GM18505 (cell line): ENCODE data around the gene N4BP3.

Experiments used
- ATAC-seq: cut with Tn5 transposase; IDR thresholded peaks from one replicate; pipeline ENCODE4 v1.9.1; 2021; ENCODE audit not compliant: unreplicated experiment
- POLR2A ChIP-seq: IDR thresholded peaks from 4 replicates; pipeline ENCODE4 v1.6.1; 2011; ENCODE audit warnings: borderline replicate concordance; ENCODE audit not compliant: insufficient read depth, insufficient read length; ENCODE audit errors: extremely low read depth

N4BP3 gene

DNA sequence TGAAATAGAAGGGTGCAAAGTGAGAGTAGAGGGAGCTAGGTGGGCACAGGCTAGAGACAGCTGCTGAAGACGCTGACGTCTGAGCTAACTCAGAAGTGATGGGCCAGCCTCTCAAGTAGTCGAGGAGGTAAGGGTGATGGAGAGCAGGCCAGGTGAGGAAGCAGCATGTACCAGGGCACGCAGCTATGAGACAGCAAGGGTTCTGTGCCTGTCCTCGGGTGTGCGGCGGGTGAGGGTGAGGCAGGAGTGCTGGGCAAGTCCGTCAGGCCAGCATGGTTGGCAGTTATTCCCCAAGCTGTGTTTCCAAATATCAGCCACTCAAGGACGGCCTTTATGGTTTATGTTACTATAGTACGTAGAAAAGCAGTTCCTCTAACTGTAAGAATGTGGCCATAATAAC, 23.7 kb downstream of the N4BP3 start:
- no peak for ATAC-seq
- no peak for TF ChIP-seq POLR2A

DNA sequence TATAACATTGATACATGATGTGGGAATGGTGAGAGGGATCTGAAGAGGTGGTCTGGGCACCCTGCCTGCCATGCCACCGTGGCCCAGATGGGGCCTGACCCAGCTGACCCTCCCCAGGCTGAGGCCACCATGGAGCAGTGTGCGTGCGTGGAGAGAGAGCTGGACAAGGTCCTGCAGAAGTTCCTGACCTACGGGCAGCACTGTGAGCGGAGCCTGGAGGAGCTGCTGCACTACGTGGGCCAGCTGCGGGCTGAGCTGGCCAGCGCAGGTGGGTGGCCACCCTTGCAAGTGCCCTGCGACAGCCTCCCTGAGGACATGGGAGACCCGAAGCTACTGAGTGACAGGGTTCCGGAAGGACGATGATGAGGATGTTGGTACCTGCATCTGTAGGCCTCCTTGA, 24.7 kb downstream of the N4BP3 start:
- no peak for ATAC-seq
- TF ChIP-seq POLR2A: no peak

DNA sequence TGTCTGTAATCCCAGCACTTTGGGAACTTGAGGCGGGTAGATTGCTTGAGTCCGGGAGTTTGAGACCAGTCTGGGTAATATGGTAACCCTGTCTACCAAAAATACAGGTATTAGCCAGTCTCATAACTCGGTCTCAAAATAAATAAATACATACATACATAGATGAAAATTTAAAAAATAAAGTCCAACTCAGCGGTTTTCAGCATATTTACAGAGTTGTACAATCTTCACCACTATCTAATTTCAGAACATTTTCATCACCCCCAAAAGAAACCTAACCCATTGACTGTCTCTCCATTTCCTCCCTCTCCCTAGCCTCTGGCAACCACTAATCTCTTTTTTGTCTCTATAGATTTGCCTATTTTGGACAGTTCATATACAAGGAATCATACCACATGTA, 28.2 kb downstream of the N4BP3 start:
- no peak for TF ChIP-seq POLR2A
- ATAC-seq: no peak

DNA sequence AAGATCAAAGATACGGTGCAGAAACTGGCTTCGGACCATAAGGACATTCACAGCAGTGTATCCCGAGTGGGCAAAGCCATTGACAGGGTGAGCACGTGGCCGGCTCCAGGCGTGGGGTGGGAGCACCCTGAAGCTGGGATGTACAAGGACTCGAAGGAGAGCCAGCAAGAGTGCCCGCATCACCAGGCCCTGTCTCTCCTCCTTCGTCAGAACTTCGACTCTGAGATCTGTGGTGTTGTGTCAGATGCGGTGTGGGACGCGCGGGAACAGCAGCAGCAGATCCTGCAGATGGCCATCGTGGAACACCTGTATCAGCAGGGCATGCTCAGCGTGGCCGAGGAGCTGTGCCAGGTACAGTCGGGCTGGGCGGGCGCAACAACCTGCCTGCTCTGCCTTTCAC, 29.3 kb downstream of the N4BP3 start:
- TF ChIP-seq POLR2A: no peak
- ATAC-seq: no peak

DNA sequence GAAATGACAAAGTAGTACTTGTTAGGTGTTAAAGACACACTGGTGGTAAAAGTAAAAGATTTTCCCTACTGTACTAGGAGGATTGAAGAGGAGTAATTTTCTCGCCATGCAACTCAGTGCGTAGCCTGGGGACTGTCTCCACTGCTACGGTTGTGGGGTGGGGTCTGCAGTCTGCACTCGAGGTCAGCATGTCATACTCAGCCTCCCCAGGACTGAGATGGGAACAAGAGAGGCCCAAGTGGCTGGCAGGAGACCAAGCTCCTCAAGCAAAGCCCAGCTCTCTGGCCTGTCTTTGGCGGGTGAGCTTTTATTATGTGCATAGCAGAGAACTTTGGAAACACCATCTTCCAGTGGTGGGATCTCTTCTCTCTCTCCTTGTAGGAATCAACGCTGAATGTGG, 29.9 kb downstream of the N4BP3 start:
- no peak for TF ChIP-seq POLR2A
- no peak for ATAC-seq

DNA sequence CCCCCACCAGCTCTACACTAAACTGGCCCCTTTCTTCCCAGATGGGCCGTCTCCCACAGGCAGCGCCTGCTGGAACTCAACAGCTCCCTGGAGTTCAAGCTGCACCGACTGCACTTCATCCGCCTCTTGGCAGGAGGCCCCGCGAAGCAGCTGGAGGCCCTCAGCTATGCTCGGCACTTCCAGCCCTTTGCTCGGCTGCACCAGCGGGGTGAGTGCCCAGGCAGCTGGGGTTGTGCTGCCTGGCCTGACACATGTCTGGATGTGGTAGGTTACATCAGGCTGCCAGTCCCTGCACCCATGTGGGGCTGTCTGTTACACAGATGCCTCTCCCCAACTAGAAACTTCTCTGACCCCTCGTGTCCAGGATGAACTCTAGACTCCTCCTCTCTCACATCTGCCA, 30.6 kb downstream of the N4BP3 start:
- TF ChIP-seq POLR2A: no peak

DNA sequence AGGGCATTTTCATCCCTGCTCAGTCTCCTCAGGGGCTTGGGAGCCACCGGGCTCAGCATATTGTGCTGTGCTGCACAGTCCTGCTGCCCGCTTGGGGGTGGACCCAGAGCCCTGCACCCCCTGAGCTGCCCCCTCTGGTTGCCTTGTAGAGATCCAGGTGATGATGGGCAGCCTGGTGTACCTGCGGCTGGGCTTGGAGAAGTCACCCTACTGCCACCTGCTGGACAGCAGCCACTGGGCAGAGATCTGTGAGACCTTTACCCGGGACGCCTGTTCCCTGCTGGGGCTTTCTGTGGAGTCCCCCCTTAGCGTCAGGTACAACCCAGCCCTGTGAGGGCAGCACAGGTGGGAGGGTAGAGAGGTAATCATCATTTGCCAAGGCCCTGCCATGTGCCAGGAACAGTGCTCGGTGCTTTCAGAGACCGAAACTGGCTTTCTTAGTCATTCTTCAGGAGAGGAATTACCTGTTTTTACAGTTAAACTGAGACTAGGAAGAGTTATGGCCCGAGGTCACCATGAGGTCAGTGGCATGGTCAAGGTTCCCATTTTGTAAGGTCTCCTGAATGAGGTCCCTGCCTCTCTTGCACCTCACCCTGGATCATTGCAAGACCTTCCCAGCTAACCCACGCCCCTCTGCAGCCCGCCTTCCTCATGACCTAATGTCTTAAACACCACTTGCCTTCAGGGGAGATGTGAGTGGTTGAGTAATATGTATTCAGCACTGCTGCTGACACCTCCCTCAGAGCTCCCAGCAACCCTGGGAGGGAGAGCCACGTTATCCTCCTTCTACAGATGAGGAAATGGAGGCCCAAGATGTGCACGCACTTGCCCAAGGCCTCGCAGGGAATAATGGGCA, 32.9 kb downstream of the N4BP3 start:
- ATAC-seq: no peak
- TF ChIP-seq POLR2A: no peak

More for the DNA sequence above, 30.6 kb downstream of the N4BP3 start:
- no peak for ATAC-seq

DNA sequence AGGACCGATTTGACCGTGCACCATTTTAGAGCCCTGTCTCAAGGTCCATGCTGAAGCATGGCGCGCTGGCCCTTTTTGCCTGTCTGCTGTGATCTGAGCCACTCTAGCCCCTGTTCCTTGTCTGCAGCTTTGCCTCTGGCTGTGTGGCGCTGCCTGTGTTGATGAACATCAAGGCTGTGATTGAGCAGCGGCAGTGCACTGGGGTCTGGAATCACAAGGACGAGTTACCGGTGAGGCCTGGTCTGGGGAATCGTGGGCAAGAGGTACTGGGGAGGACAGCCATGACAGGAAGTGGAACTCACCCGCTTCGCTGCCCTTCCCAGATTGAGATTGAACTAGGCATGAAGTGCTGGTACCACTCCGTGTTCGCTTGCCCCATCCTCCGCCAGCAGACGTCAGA, 34.1 kb downstream of the N4BP3 start:
- ATAC-seq: no peak
- TF ChIP-seq POLR2A: no peak

DNA sequence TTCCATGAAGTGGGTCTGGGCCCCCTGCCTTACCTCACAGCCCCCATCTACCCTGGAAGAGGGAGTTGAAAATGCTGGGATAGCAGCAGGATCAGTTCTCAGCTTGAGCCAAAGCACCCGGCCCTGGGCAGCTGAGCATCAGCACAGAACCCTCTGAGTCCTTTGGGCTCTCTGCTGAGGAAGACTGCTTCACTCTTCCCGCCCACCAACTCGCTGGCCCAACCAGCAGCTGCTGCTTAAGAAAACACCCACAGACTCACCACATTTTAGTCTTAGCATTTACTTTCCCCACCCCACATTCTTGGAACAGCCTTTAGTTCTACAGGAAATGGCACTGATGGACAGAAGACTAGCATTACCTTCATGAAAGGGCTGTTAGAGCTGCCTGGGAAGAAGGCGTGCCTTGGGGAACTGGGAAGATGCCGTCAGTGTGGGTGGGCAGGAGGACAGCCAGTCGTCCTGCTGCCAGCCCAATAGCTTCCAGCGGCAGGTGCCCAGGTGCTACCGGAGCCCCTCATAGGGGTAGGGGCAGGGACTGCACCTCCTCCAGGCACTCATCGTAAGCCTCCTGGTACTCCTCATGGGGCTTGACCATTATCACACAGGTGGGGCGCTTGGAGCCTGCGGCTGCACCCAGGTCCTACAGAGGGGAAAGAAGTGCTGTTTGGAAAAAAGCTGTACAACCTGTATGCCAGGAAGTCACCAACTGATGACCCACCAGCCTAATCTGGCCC, 36.0 kb downstream of the N4BP3 start:
- TF ChIP-seq POLR2A: no peak

DNA sequence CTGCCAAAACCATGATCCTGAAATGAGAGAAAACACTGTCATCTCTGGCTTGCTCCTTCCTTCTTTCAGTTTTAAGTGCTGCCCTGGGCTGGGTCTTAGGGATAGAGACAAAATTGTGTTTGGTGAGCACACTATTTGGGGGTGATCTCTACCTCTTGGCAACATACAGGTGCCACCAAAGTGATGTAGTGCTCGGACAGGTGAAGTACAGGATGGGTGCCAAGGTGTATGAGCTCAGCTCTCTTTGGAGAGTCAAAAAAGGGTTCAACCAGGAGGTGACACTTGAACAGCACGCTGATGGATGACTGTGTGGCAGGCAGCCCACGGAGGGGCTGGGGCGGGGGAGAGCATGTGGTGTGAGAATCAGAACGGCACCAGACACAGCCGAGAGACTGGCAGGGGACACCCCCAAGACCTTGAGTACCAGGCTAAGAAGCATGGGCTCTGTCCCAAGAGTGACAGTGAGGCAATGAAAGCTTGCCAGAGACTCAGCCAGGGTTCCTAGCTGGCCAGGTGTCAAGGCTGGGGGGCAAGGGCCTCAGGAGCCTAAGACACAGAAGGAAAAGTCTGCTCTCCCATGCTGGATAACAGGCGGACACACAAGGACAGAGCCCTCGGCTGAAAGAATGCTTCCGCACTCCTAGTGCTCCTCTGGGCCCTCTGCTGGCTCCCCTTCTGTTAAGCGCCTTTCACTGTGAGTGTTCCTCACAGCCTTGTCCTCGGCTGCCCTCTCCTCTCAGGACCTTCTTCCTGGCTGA, 37.8 kb downstream of the N4BP3 start:
- TF ChIP-seq POLR2A: no peak
- no peak for ATAC-seq

More for the DNA sequence above, 36.0 kb downstream of the N4BP3 start:
- no peak for ATAC-seq

DNA sequence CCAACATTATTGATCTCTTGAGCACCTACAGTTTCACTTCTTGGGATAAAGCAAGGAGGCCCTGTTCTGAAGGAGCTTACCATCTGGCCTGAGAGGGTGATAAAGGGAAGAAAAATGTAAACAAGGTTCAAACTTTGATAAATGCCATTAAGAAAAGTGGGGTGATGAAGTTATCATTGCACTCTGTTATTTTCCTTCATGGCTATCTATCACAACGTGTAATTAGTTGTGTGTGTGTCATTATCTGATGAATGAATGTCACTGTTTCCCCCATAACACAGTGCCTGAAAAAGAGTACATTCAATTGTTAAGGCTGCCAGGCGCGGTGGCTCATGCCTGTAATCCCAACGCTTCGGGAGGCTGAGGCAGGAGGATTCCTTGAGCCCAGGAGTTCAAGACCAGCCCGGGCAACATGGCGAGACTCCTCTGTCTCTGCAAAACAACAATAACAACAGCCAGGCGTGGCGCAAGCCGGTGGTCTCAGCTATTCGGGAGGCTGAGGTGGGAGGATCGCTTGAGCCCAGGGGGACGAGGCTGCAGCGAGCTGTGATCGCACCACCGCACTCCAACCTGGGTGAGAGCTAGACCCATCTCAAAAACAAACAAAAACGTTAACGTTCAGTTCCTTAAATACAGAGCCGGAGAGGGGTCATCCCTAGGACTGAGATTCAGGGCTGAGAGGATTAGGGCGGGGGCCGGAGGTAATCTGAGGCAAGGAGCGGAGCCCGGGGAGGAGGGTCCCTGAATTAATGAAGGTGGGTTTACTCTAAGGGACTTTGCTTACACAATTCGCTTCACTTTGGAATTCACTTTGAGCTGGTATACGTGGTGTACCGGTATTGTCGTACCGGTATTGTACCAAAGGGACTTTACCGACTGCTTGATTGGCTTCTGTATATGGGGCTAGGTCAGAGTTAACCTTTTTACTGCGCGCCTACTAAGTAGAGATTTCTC, 39.4 kb downstream of the N4BP3 start:
- ATAC-seq: no peak
- no peak for TF ChIP-seq POLR2A

DNA sequence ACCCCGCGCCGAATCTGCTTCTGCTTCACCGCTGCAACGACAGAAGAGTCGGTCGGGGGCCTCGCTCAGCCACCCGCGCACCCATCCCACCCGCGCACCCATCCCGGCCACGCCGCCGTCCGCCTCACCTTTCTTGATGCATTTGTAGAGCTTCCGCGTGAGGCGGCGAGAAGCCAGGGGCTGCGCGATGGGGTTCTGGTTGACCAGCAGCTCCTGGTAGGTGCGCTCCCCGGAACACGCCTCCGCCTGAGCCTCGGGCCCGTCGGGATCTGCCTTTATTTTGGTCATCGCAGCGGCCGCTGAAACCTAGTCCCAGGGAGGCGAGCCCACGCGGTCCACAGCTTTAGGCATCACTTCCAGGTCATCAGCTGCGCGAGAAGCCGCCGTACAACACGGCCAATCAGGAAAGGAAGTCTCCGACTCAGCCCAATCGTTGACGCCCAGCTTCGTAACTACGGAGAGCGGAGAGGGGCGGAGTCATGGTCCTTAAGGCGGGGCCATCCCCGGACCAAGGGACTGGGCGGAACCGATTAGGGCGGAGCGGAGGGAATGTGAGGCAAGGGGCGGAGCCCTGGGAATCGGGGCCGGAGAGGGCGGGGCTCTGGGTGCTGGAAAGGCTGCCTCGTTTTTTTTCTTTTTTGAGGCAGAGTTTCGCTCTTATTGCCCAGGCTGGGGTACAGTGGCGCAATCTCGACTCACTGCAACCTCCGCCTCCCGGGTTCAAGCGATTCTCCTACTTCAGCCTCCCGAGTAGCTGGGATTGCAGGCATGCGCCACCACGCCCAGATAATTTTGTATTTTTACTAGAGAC, 40.4 kb downstream of the N4BP3 start, which contains the start of gene NHP2:
TSS of gene NHP2 (minus strand) at position 356 of the 811 bp plus-strand sequence. CDS start at position 288, 68 bp downstream.
- TF ChIP-seq POLR2A: peak; percentile 66

More for the DNA sequence above, 40.4 kb downstream of the N4BP3 start, which contains the start of gene NHP2:
- ATAC-seq: peak; percentile 97
